GM12878 (cell line): ENCODE measurements around the gene NRK. TPM values are rescaled to one million over a fixed set of nuclear protein-coding genes. Genes with fewer than 3 reads are reported as not detected.

Experiments
- BMI1 ChIP-seq: fragments of 450-650 bp; IDR thresholded peaks from 2 replicates; pipeline ENCODE4 v1.6.1; 2016; ENCODE audit warnings: mild to moderate bottlenecking, moderate library complexity, borderline replicate concordance
- FOXM1 ChIP-seq: IDR thresholded peaks from 2 replicates; pipeline ENCODE4 v1.6.1; 2012; ENCODE audit warnings: low read depth, mild to moderate bottlenecking, inconsistent platforms, low read length, moderate library complexity
- GABPA ChIP-seq: IDR thresholded peaks from 2 replicates; pipeline ENCODE4 v1.6.1; 2014; ENCODE audit warnings: antibody characterized with exemption, low read depth, mild to moderate bottlenecking, inconsistent platforms
- HDAC6 ChIP-seq: fragments of 200-600 bp; sonication (generic); IDR thresholded peaks from one replicate; pipeline ENCODE4 v1.8.0; 2017; ENCODE audit warnings: antibody characterized with exemption; ENCODE audit not compliant: unreplicated experiment
- LARP7 ChIP-seq: fragments of 450-650 bp; IDR thresholded peaks from 2 replicates; pipeline ENCODE4 v1.6.1; 2017; ENCODE audit warnings: mild to moderate bottlenecking
- MAX ChIP-seq: IDR thresholded peaks from 2 replicates; pipeline ENCODE4 v1.6.1; 2012; ENCODE audit warnings: low read depth, low read length, improper control_type of control experiment
- MYB ChIP-seq: fragments of 150-350 bp; IDR thresholded peaks from 2 replicates; pipeline ENCODE4 v1.6.1; 2014; ENCODE audit warnings: mild to moderate bottlenecking, low read depth, low read length, borderline replicate concordance
- POLR2A ChIP-seq: IDR thresholded peaks from 2 replicates; pipeline ENCODE4 v1.6.1; 2011; ENCODE audit warnings: low read depth, mild to moderate bottlenecking, low read length
- POLR2AphosphoS2 ChIP-seq: IDR thresholded peaks from 2 replicates; pipeline ENCODE4 v1.6.1; 2011; ENCODE audit warnings: low read depth, mild to moderate bottlenecking, low read length, improper control_type of control experiment, moderate library complexity
- RFX5 ChIP-seq: IDR thresholded peaks from 2 replicates; pipeline ENCODE4 v1.6.1; 2011; ENCODE audit warnings: low read depth, low read length, improper control_type of control experiment
- SMARCA5 ChIP-seq: fragments of 450-650 bp; IDR thresholded peaks from 2 replicates; pipeline ENCODE4 v1.6.1; 2017; ENCODE audit warnings: mild to moderate bottlenecking
- SMC3 ChIP-seq: IDR thresholded peaks from 2 replicates; pipeline ENCODE4 v1.6.1; 2011; ENCODE audit warnings: low read length, improper control_type of control experiment, borderline replicate concordance
- STAT1 ChIP-seq: fragments of 450-650 bp; conservative IDR thresholded peaks from 2 replicates; pipeline ENCODE4 v1.6.1; 2014; ENCODE audit warnings: antibody characterized with exemption, mild to moderate bottlenecking
- ZBTB33 ChIP-seq: fragments of 450-650 bp; IDR thresholded peaks from 2 replicates; pipeline ENCODE4 v1.6.1; 2017; ENCODE audit warnings: mild to moderate bottlenecking
- polyA plus RNA-seq, 11 experiments: library from polyadenylated mRNA; depleted of rRNA in 4 of 11; unstranded in 6 of 11; stranded (reverse) in 5 of 11; fragments of >200 nt; fragmentation: Nextera tagmentation in 4 of 11; fragmentation: Illumina TruSeq in 1 of 11; extraction: Ambion mirVana in 4 of 11; extraction: Trizol in 1 of 11; gene quantifications; 1 replicate in 1 of 11; 2 replicates in 10 of 11; pipeline versions ENCODE4 v1.2.1 to v1.2.3, GENCODE V29; 2011 to 2016; ENCODE audit warnings: inconsistent platforms in 2 of 11, missing spikeins in 2 of 11, low read depth in 1 of 11
- total RNA-seq, 4 experiments: library from RNA; depleted of rRNA in 3 of 4; stranded (reverse); fragments of >200 nt in 3 of 4; fragmentation: Illumina TruSeq in 1 of 4; extraction: Trizol in 1 of 4; gene quantifications; 2 replicates each; pipeline versions ENCODE4 v1.2.1 to v1.2.3, GENCODE V29; 2013 to 2021
- TF ChIP-seq, protein P1 (sequence below): fragments of 450-650 bp; IDR thresholded peaks from 2 replicates; pipeline ENCODE4 v1.6.1; 2017; ENCODE audit warnings: borderline replicate concordance

NRK gene
- total and polyA plus RNA-seq, 10 of the 15 experiments (the other 5 are each of a cell fraction or from before 2014, with no cell fraction given), result 0.15 TPM; not detected in 9

DNA sequence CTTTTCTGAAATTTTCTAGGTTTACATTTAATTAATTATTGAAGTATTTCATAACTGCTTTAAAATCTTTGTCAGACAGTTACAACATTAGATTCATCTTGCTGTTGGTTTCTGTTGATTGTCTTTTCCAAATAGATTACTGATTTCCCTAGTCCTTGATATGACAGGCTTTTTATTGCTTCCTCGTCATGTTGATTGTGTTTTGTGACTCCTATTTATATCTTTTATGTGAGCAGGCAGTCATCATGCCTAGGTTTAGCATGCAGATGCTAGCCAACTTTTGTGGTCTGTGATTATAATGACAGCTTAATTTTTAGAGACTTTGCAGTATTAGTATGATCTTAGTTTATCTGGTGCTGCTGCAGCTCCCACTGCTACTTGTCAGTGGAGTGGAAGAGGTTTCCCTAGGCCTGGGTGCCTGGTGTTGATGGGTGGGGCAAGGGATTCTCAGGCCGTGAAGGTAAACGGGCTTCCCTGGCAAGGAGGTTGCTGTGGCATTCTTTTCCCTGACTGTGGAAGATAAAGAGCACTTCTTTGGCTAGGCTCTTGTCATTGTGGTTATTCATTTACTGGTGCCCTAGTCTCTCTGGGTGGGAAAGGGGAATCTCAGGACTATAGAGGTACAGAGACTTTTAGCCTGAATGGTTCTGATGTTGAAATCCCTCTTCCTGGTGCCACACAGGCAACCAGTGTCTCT, 150.5 kb downstream of the NRK start (continued):
- TF ChIP-seq HDAC6, result no peak
- TF ChIP-seq RFX5, result no peak
- TF ChIP-seq SMARCA5, result no peak
- TF ChIP-seq LARP7, result no peak
- TF ChIP-seq ZBTB33, result no peak
- TF ChIP-seq POLR2AphosphoS2, result no peak
- TF ChIP-seq STAT1, result no peak
- TF ChIP-seq MYB, result no peak
- no peak for TF ChIP-seq POLR2A
- TF ChIP-seq FOXM1, result no peak
- TF ChIP-seq, protein P1, sequence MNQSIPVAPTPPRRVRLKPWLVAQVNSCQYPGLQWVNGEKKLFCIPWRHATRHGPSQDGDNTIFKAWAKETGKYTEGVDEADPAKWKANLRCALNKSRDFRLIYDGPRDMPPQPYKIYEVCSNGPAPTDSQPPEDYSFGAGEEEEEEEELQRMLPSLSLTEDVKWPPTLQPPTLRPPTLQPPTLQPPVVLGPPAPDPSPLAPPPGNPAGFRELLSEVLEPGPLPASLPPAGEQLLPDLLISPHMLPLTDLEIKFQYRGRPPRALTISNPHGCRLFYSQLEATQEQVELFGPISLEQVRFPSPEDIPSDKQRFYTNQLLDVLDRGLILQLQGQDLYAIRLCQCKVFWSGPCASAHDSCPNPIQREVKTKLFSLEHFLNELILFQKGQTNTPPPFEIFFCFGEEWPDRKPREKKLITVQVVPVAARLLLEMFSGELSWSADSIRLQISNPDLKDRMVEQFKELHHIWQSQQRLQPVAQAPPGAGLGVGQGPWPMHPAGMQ, result no peak
- TF ChIP-seq MAX, result no peak
- TF ChIP-seq BMI1, result no peak
- no peak for TF ChIP-seq SMC3
- TF ChIP-seq GABPA, result no peak
